Omental fat pad (tissue), 4 donors: ENCODE results near the gene GGTA1. TPM values are rescaled to one million over a fixed set of nuclear protein-coding genes. Genes with fewer than 3 reads are reported as not detected.
"Not testable (repeated sequence)": the region's sequence is repeated elsewhere in the genome, so short reads cannot be mapped to it uniquely, and the experiment has no call there.

Experiments used
- ATAC-seq: fragments of 150-250 bp; one replicate; pipeline ENCODE4 v1.9.1; 2016; ENCODE audit warnings: mild to moderate bottlenecking, moderate library complexity; ENCODE audit not compliant: low FRiP score
- DNase-seq: peaks from one replicate; pipeline ENCODE4 v3.0.0-alpha.2; 2019; ENCODE audit warnings: low spot score
- total RNA-seq, 4 donors: library from RNA; depleted of rRNA; stranded (reverse); fragments of >200 nt; gene quantifications; one replicate each; pipeline ENCODE4 v1.1.0, GENCODE V29; 2016
- TF ChIP-seq, protein P1 (sequence below), 3 donors: fragments of 450-650 bp; IDR thresholded peaks; one replicate each; pipeline ENCODE4 v1.5.1; 2016 to 2017; ENCODE audit warnings: antibody characterized with exemption in 3 of 3, mild to moderate bottlenecking in 3 of 3, moderate library complexity in 2 of 3

Gene GGTA1
- total RNA-seq, 4 donors from 2014 or later: 9.1 to 28.5 (median 19.8) TPM

DNA sequence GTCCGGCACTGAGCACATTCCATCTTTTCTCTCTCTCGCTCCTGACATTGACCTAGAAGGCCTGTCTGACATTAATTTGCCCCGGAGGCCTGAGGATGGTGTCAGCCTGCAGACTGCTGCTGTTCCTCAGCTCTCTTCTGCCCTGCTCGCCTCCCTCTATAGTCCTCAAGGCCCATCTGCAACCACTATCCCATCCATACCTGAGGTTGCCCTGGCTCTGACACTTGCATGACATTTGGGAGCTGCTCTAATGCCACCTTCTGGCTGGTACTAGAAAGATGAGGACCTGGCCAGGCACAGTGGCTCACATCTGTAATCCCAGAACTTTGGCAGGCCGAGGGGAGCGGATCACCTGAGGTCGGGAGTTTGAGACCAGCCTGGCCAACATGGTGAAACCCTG lies 38.6 kb upstream of the GGTA1 start:
- DNase-seq (no peak), ATAC-seq (no peak)
- TF ChIP-seq, protein P1, sequence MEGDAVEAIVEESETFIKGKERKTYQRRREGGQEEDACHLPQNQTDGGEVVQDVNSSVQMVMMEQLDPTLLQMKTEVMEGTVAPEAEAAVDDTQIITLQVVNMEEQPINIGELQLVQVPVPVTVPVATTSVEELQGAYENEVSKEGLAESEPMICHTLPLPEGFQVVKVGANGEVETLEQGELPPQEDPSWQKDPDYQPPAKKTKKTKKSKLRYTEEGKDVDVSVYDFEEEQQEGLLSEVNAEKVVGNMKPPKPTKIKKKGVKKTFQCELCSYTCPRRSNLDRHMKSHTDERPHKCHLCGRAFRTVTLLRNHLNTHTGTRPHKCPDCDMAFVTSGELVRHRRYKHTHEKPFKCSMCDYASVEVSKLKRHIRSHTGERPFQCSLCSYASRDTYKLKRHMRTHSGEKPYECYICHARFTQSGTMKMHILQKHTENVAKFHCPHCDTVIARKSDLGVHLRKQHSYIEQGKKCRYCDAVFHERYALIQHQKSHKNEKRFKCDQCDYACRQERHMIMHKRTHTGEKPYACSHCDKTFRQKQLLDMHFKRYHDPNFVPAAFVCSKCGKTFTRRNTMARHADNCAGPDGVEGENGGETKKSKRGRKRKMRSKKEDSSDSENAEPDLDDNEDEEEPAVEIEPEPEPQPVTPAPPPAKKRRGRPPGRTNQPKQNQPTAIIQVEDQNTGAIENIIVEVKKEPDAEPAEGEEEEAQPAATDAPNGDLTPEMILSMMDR (IDR thresholded peaks at IDR 0.05): no peak

DNA sequence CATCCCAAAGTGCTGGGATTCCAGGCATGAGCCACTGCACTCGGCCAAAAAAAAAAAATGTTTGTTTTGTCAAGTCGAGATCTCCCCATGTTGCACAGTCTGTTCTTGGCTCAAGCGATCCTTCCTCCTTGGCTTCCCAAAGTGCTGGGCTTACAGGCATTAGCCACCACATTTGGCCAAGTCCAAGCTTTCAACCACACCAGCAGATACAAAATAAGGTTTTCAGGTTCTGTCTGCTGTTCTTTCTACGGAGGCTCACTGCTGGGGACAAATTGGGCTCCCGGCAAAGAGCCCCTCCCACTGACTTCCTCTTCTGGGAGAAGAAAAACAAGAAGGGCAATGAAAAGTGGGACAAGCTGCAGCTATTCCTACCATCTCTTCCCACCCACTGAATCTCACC lies 37.6 kb upstream of the GGTA1 start:
- TF ChIP-seq, protein P1 (IDR thresholded peaks at IDR 0.05): no peak
- DNase-seq (no peak), ATAC-seq (no peak)

DNA sequence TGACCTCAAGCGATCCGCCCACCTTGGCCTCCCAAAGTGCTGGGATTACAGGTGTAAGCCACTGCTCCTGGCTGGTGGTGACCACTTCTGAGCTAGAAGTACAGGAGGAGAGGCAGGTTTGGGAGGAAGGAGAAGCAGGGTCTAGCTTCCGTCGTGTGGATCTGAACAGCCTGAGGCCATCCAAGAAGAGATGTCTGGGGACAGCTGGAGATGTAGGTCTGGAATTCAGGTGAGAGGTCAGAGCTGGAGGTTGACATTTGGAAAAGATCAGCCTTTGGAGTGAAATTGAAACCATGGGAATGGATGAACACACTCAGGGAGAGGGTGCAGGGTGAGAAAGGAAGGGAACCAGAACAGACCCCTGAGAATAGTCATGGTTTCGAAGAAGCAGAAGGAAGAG lies 33.2 kb upstream of the GGTA1 start:
- TF ChIP-seq, protein P1 (IDR thresholded peaks at IDR 0.05): no peak
- ATAC-seq (no peak), DNase-seq (no peak)

GRCh38 chr9:121529237-121529987 lies 29.8 kb upstream of the GGTA1 start:
- TF ChIP-seq, protein P1 (IDR thresholded peaks at IDR 0.05): no peak
- DNase-seq (peak; percentile 70), ATAC-seq (peak; percentile 81)

- ATAC-seq (no peak), DNase-seq (no peak)
- TF ChIP-seq, protein P1 (IDR thresholded peaks at IDR 0.05): no peak
These were observed 29.0 kb upstream of the GGTA1 start for GRCh38 chr9:121528642-121529041.

DNA sequence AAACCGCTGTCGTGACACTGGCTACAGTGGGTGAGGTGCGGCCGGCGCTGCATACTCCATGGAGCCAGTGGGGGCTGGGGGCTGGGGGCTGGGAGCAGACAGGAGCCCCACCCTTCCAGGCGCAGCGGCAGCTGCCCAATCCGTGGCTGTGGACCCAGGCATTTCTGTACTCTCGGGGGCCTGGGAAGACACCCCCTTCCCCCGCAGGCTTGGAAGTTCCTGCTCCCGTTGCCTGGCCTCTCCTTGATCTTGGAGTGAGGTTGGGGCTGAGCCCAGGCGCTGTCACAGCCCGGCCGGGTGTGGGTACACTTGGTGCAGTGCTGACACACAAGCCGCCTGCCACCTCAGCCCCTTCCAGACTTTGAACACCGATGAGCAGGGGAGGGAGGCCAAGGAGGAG lies 27.7 kb upstream of the GGTA1 start:
- ATAC-seq: no peak
- TF ChIP-seq, protein P1 (IDR thresholded peaks at IDR 0.05): no peak
- DNase-seq: no peak

DNA sequence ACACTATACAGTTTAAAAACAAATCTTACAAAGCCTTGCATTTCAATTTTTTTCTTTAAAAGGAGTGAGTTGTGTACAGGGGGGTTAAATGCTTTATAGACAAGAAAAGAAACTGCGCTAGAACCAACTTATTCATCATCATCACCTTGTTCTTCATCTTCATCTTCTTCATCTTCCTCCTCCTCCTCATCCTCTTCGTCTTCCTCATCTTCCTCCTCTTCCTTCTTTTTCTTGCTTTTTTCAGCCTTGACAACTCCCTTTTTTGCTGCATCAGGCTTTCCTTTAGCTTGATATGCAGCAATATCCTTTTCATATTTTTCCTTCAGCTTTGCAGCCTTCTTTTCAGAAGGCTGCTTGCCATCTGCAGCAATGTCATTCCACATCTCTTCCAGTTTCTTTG lies 20.0 kb upstream of the GGTA1 start:
- ATAC-seq: not testable (repeated sequence)

More for the DNA sequence above, 20.0 kb upstream of the GGTA1 start:
- not testable (repeated sequence) for DNase-seq
